GM18870 (cell line): Measurements from ENCODE around the gene WDR48.

Source experiments
- ATAC-seq: cut with Tn5 transposase; IDR thresholded peaks from one replicate; pipeline ENCODE4 v1.9.1; 2021; ENCODE audit warnings: moderate library complexity; ENCODE audit not compliant: unreplicated experiment

The WDR48 gene

DNA sequence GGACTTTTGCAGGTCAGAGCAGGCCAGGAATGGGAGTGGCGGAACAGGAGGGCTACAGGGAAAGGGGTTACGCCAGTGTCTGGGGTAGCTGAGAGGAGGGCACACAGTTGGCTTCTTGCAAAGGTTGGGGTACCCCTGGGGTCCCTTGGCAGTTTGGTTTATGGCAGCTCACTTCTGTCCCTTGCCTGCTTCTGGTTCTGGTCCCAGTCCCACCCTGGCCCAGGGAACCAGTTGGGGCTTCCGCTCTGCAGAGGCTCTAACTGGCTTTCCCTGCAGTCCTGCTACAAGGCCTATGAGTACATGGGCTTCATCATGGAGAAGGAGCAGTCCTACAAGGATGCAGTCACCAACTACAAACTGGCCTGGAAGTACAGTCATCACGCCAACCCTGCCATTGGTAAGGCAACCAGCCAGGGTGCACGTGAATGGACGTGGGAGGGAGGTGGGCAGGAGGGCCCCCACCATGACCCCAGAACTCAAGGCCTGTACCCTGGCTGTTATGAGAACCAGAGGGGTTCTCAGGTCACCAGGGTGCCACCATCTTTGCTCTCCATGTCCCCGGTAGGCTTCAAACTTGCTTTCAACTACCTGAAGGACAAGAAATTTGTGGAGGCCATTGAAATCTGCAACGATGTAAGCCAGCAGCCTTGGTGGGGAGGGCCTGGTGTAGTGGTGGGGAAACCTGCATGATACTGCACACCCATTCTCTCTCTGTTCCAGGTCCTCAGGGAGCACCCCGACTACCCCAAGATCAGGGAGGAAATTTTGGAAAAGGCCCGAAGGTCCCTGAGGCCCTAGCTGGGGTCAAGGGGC lies 86.4 kb downstream of the WDR48 start:
- ATAC-seq, result no peak

DNA sequence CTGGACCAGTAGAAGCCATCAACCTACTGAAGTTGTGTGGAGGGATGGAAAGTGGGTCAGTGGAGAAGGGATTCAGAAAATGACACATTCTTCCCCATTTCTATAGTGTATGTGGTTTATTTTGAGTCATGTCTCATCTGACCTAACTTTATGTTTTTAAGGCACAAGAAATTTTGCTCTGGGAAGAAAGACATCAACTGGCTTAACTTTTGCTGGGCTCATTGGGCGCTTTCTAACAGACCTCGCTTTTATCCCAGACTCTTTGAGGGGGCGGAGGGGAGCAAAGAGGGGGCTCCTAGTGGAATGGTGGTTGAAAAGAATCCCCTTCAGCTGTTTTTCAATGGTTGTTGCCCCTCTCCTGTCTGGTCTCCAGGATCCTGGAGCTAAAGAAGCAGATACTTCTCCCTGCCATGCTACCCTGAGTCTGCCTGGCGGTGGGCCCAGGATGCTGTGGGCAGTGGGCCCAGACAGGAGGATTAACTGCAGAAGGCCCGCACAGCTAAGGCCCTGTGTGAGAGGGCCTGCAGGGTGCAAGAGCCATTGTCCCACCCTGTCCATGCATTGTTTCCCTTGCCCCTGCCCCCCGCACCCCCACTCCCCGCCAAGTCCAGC lies 87.1 kb downstream of the WDR48 start:
- ATAC-seq, result no peak

DNA sequence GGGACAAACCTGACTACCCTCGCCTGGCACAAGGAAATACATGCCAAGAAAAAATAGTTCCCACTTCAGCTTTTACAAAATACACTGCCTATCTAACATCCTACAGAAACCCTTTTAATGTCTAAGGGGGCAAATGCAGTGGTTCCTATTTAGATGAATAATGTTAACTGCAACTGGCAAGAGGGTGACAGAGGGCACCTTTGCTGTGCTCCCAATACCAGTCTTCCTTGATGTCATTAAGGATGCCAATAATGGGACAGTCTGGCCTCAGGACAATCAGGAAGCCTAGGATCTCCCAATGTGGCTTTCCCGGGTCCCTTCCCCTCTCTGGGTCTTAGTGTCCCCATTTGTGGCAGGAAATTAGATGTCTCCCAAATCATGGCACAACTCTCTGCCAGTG lies 87.6 kb downstream of the WDR48 start:
- ATAC-seq, result no peak

DNA sequence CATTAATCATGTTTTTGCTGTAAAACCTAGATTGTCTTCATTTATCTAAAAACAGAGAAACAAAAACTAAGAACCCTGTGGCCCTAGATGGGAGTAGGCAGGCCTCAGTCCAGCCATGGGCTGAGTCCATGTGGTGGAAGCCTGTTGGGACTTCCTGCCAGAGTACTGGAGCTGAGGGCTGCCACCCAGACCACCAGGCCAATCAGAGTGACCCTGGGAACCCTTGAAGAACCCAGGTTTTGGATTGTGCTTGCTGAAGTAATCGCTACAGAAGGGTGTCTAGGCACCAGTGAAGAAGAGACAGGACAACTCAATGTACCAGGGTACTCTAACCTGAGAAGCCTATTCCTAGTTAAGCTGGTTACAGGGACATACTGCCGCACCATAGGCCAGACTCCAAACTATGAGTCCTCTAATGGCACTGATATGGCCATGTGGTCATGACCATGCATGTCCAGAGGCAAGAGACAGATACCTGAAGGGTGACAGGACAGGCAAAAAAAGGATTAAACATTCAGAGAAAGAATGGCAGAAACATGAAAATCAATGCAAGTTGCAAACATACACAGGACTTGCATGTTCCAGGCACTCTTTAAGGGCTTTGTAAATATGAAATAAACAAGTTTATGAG lies 88.6 kb downstream of the WDR48 start:
- ATAC-seq, result no peak

DNA sequence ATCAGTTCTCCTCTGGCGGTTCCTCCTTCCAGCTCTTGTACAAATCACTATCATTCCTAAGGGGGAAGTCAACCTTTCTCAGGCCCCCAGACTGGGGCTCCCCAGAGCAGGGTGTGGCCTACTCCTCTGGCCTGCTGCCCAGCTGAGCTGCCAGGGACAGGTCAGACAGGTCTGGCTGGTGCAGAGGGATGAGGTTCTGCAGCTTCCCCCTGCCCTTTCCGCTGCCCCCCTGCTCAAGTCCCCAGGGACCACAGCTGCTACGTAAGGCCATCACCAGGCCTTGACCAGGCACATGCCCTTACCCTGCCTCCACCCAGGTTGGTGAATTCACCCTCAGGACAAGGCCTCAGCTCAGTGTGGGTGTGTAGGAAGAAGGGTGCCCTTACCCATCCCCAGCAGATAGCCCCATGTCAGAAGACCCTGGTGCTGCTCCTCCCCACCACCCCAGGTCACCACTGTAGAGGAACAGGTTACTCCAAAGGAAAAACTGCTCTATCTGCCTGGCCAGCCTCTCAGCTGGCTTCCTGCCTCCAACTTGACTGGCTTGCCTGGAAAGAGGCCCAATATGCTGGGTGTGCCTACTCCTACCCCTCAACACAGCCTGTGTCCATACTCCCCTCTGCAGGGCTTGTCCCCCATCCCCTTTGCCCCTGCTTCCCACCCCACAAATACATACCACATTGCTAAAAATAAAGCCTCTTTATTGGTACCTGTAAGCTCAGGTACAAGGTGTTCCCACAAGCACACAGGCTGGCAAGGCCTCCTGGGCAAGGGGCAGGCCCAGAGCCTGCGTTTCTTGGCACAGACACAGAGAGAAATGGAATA lies 89.6 kb downstream of the WDR48 start:
- ATAC-seq, result no peak

DNA sequence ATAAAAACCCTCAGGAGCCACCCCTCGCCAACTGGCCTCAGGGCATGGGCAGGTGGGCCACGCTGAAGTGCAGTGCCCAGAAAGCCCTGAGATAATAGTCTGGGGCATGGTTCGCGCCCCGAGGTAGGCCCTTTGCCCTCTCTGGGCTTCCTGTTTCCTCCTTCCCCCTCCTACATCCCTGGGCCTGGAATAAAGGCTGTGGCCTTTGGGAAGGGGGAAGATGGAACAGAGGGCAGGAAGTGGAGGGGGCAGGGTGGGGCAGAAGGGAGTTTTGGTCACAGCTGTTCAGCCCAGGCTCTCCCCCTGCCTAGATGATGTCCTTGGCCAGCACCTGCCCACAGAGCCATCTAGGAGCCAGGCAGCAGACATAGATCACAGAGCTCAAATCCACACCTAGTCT lies 90.3 kb downstream of the WDR48 start:
- ATAC-seq, result no peak

DNA sequence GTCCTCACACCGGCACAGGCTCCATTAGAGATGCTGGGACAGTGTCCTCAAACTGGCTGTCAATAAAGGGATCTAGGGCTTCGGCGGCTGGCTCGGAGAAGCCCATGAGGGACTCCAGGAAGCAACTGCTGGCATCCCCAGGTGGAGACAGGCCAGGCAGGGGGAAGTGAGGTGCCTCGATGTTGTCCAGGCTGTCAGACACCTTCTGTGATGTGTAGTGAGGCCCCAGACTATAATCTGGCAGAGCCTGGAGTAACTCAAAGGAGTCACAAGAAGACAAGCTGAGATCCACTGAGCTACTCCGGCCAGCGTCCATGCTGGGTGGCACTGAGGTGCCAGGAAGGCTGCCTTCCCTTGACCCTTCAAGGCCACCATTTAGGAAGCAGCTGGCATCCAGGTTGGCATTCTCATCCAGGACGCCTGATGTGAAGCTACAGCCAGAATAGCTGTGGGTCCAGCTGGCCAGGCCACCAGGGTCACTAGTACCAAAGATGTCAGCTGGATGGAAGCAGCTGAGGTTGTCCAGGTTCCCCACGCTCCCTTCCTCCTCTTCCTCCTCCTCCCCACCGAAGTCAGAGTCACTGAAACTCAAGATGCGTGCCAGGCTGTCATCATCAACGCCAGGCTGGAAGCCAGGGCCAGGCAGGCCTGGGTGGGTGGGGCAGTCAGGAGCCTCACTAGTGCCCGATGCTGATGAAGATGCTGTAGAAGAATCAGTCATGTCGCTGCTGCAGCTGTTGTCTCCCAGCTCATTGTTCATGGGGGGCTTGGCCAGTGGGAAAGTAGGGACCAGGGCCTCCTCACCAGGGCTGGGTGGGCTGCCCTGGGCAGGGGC lies 91.5 kb downstream of the WDR48 start:
- ATAC-seq, result no peak

DNA sequence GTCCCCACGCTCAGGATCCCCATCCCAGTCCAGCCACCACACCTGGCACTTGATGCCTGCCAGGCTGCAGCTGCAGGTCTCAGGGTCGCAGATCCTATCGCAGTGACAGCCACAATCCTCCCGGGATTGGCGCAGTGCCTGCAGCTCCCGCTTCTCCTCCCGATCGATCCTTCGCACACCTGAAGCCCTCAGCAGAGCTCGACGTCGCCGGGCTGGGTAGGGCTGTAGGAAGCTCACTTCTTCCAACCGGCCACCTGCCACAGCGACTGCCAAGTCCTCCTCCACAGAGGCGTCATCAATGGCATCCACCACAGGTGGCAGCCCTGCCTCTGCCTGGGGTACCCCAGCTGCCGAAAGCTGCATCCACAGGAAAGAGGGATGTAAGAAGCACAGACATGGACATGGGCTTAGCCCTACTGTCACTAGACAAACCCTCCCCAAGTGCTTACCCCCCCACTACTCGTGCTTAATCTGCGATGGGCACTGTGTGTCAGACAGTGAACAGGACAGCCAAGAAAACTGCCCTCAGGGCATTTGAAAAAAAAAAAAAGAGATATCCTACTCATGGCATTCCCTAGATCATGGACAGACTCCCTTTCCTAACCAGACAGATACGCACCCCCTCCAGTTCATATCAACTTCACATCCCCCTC lies 92.4 kb downstream of the WDR48 start:
- ATAC-seq, result no peak

DNA sequence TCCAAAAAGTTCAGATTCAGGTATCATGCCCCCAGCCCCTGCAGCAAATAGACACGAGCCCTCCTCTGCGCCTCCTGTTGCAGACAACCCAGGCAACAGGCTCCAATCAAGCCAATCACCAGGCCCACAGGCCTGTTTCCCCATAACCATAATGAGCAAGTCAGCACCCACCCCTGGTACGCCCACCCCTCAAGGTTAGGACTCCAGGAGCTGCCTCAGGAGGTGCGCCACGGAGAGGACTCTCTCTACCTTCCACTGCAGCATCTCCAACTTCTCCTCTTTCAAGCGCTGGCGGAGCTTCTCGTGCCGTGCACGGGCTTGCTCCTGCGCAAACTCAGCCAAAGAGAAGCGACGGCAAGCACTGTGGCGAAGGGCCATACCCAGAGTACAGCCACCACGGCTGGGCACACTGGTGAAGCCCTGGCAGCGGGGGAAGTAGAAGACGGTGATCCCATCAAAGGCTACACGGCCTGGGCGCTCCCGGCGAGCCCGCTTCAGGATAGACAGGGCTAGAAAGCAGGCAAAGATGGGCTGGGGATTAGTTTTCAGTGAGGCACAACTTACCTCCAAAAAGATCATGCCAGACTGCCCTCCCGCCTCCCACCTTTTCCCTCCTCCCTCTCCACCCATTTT lies 93.0 kb downstream of the WDR48 start:
- no peak for ATAC-seq

DNA sequence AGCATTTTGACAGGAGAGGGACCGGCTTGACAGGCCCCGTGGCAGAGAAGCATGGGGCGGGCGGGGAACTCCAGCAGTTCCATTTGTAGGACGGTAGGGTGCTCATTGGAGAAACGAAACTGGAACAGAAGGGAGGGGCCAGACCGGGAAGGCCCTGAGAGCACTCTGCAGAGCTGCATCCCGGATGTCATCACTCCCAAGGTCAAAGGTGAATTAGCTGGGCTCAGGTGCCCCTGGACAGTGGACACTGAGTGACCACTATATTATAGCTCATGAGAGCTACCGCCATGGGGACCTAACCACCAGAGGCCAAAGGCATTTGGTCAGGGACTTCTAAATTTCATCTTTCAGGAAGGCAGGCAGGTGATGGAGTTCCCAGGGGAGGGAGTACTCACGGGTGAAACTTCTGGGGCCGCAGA lies 94.3 kb downstream of the WDR48 start:
- no peak for ATAC-seq
